GM19455 (cell line): ENCODE results near the gene DERA.
"Not testable (repeated sequence)": the region's sequence is repeated elsewhere in the genome, so short reads cannot be mapped to it uniquely, and the experiment has no call there.

ENCODE experiments used
- ATAC-seq: cut with Tn5 transposase; IDR thresholded peaks from one replicate; pipeline ENCODE4 v1.9.1; 2021; ENCODE audit not compliant: unreplicated experiment

The DERA gene

GRCh38 chr12:15956413-15957185, 45.5 kb downstream of the DERA start:
- ATAC-seq, result no peak

- no peak for ATAC-seq
Measured at GRCh38 chr12:15962760-15963159, 51.6 kb downstream of the DERA start.

GRCh38 chr12:15963271-15963670, 52.1 kb downstream of the DERA start:
- no peak for ATAC-seq

GRCh38 chr12:15966426-15966825, 55.3 kb downstream of the DERA start:
- ATAC-seq, result no peak

- ATAC-seq, result not testable (repeated sequence)
Measured at GRCh38 chr12:15967053-15967452, 55.9 kb downstream of the DERA start.

- no peak for ATAC-seq
Measured at GRCh38 chr12:15971211-15971610, 60.1 kb downstream of the DERA start.

- ATAC-seq, result no peak
Measured at GRCh38 chr12:15972894-15973293, 61.8 kb downstream of the DERA start.

GRCh38 chr12:15977999-15978951, 67.1 kb downstream of the DERA start:
- ATAC-seq, result no peak

GRCh38 chr12:15979096-15980092, 68.3 kb downstream of the DERA start:
- no peak for ATAC-seq

- no peak for ATAC-seq
Measured at GRCh38 chr12:15982071-15982470, 70.9 kb downstream of the DERA start.

- ATAC-seq, result no peak
Measured at GRCh38 chr12:15982471-15982870, 71.3 kb downstream of the DERA start.

- ATAC-seq, result no peak
Measured at GRCh38 chr12:15982921-15983320, 71.8 kb downstream of the DERA start.

GRCh38 chr12:15984097-15984800, 73.1 kb downstream of the DERA start:
- ATAC-seq, result no peak

- ATAC-seq, result no peak
Measured at GRCh38 chr12:15984963-15985362, 73.8 kb downstream of the DERA start.

- ATAC-seq, result no peak
Measured at GRCh38 chr12:15987696-15988095, 76.6 kb downstream of the DERA start.

- ATAC-seq, result no peak
Measured at GRCh38 chr12:15988983-15989755, 78.0 kb downstream of the DERA start.

GRCh38 chr12:15995801-15996200, 84.7 kb downstream of the DERA start:
- no peak for ATAC-seq

GRCh38 chr12:15996254-15996653, 85.1 kb downstream of the DERA start:
- ATAC-seq, result no peak

- ATAC-seq, result no peak
Measured at GRCh38 chr12:15996948-15997347, 85.8 kb downstream of the DERA start.
